Muscle of leg (tissue), 11 donors: ENCODE measurements around the gene FAAH. TPM values are rescaled to one million over a fixed set of nuclear protein-coding genes. Genes with fewer than 3 reads are reported as not detected.
A peak's percentile ranks its signal among the peaks of the same experiment; 100 is the strongest.
"Not testable (repeated sequence)": the region's sequence is repeated elsewhere in the genome, so short reads cannot be mapped to it uniquely, and the experiment has no call there.

Source experiments
- DNase-seq: peaks from one replicate; pipeline ENCODE4 v3.0.0; 2013
- H3K27ac ChIP-seq: one replicate; pipeline ENCODE4 v1.5.1; 2013; ENCODE audit warnings: mild to moderate bottlenecking, low read length, control low read depth
- H3K27me3 ChIP-seq: one replicate; pipeline ENCODE4 v1.6.1; 2013; ENCODE audit warnings: low read length; ENCODE audit not compliant: control insufficient read depth, insufficient read depth
- H3K36me3 ChIP-seq: one replicate; pipeline ENCODE4 v1.6.1; 2013; ENCODE audit warnings: low read length; ENCODE audit not compliant: control insufficient read depth, insufficient read depth
- H3K4me1 ChIP-seq: one replicate; pipeline ENCODE4 v1.6.1; 2013; ENCODE audit warnings: low read length; ENCODE audit not compliant: control insufficient read depth, insufficient read depth
- H3K4me3 ChIP-seq: one replicate; pipeline ENCODE4 v1.5.1; 2013; ENCODE audit warnings: low read length, control low read depth
- H3K9me3 ChIP-seq: replicated peaks from 2 replicates; pipeline ENCODE4 v1.6.1; 2013; ENCODE audit warnings: low read depth, low read length; ENCODE audit not compliant: control insufficient read depth
- WGBS: methylation state at CpG from one replicate; pipeline ENCODE4 v1.1.5; 2013; ENCODE audit warnings: missing lambda C conversion rate; ENCODE audit not compliant: insufficient coverage; 5-methylcytosine and 5-hydroxymethylcytosine counted together
- polyA plus RNA-seq, 8 donors: library from polyadenylated mRNA; unstranded; fragments of 120-200 nt; gene quantifications; one replicate each; pipeline versions ENCODE4 v1.2.1 to v1.2.3, GENCODE V29; 2013; ENCODE audit warnings: inconsistent platforms in 1 of 8, low replicate concordance in 1 of 8; ENCODE audit not compliant: insufficient read length in 8 of 8, insufficient read depth in 1 of 8
- total RNA-seq: library from RNA; stranded (reverse); fragments of 120-200 nt; gene quantifications from one replicate; pipeline ENCODE4 v1.2.4, GENCODE V29; 2013

The FAAH gene
- total and polyA plus RNA-seq, 9 donors, result 9.7 to 25.8 (median 15.0) TPM

GRCh38 chr1:46367072-46367471 is 27.0 kb upstream of the FAAH start:
- Histone ChIP-seq H3K27ac (no peak overlapping the region), H3K36me3 (peaks cover 28% of the 10 kb centered on the region), H3K9me3 (no peaks in the 10 kb centered on the region), H3K4me3 (no peak overlapping the region), H3K4me1 (no peaks in the 10 kb centered on the region), H3K27me3 (no peaks in the 10 kb centered on the region)
- no peak for DNase-seq
- no CpG with 5 or more reads among the region's 3 CpGs for WGBS

DNA sequence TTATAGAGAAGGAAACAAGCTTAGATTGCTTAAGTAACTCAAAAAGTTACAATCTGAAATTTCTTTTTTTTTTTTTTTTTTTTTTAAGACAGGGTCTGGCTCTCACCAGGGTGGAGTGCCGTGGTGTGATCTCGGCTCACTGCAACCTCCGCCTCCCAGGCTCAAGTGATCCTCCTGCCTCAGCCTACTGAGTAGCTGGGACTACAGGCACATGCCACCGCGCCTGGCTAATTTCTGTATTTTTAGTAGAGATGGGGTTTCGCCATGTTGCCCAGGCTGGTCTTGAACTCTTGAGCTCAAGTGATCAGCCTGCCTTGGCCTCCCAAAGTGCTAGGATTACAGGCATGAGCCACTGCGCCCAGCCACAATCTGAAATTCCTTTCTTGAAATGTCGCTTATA is 26.4 kb upstream of the FAAH start:
- H3K27me3 ChIP-seq, H3K9me3 ChIP-seq, DNase-seq, H3K4me1 ChIP-seq, H3K4me3 ChIP-seq, H3K27ac ChIP-seq: not testable (repeated sequence)
- WGBS, result 95% methylated on average over 6 of the region's 8 CpGs
- H3K36me3 ChIP-seq, result peaks cover 22% of the 10 kb centered on the region

DNA sequence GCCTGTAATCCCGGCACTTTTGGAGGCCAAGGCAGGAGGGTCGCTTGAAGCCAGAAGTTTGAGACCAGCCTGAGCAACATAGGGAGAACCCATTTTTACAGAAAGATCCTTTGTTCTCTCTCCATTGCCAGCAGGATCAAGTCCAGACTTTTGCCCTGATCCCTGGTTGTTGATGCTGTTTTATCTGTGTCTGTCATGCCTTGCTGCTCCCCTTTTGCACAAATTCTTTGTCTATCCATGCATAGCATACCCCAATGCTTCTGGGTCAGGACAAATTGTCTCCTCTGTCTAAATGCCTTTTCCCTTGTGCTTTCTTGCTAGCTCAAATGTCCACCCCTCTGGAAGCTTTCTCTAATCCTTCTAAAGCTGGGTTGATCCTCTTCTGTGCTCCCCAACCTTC is 25.3 kb upstream of the FAAH start:
- Histone ChIP-seq H3K27ac (no peak overlapping the region), H3K27me3 (no peaks in the 10 kb centered on the region), H3K4me3 (no peak overlapping the region), H3K4me1 (no peaks in the 10 kb centered on the region), H3K9me3 (no peaks in the 10 kb centered on the region), H3K36me3 (peaks cover 15% of the 10 kb centered on the region)
- DNase-seq, result no peak
- WGBS, result 94% methylated on average over 2 of the region's 2 CpGs

GRCh38 chr1:46369542-46370213 is 24.4 kb upstream of the FAAH start:
- DNase-seq, result no peak
- WGBS, result 42% methylated on average over 4 of the region's 4 CpGs
- H3K4me1 ChIP-seq, result no peaks in the 10 kb centered on the region
- H3K9me3 ChIP-seq, result no peaks in the 10 kb centered on the region
- no peak overlapping the region for H3K27ac ChIP-seq
- H3K27me3 ChIP-seq, result no peaks in the 10 kb centered on the region
- no peak overlapping the region for H3K4me3 ChIP-seq
- H3K36me3 ChIP-seq, result peaks cover 15% of the 10 kb centered on the region

DNA sequence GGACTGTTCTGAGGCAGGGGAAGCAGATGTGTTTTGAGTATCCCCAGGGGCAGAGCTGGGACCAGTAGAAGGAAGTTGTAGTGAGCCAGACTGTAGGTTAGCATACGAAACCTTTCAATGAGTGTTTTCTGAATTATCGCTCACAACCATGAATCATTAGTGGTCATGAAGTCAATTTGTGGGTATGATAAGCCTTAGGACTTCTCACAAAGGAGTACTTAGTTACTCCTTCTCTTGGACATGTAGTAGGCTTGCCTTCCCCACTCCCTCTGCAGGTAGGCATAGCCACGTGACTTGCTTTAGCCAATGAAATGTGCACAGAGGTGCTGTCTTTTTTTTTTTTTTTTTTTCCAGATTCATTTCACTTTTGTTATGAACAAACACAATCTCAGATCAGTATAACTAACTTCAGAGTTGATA is 23.9 kb upstream of the FAAH start:
- no peak overlapping the region for H3K27ac ChIP-seq

GRCh38 chr1:46372431-46372830 is 21.7 kb upstream of the FAAH start:
- Histone ChIP-seq H3K4me1 (no peaks in the 10 kb centered on the region), H3K9me3 (no peaks in the 10 kb centered on the region), H3K4me3 (no peak overlapping the region), H3K36me3 (peaks cover 8% of the 10 kb centered on the region), H3K27me3 (no peaks in the 10 kb centered on the region), H3K27ac (no peak overlapping the region)
- no peak for DNase-seq
- 100% methylated on average over 1 of the region's 1 CpG for WGBS

More for the DNA sequence above, 23.9 kb upstream of the FAAH start:
- no peaks in the 10 kb centered on the region for H3K27me3 ChIP-seq
- H3K4me1 ChIP-seq, result no peaks in the 10 kb centered on the region
- H3K4me3 ChIP-seq, result no peak overlapping the region
- no peaks in the 10 kb centered on the region for H3K9me3 ChIP-seq
- peak; percentile 66 for DNase-seq
- no CpG with 5 or more reads among the region's 3 CpGs for WGBS
- peaks cover 15% of the 10 kb centered on the region for H3K36me3 ChIP-seq

GRCh38 chr1:46379996-46380395 is 14.1 kb upstream of the FAAH start:
- Histone ChIP-seq H3K4me1 (no peaks in the 10 kb centered on the region), H3K27me3 (no peaks in the 10 kb centered on the region), H3K36me3 (no peaks in the 10 kb centered on the region), H3K9me3 (no peaks in the 10 kb centered on the region), H3K4me3 (no peak overlapping the region), H3K27ac (no peak overlapping the region)
- no peak for DNase-seq
- WGBS, result no CpG with 5 or more reads among the region's 1 CpG

- H3K27ac ChIP-seq, result no peak overlapping the region
- DNase-seq, result no peak
- H3K27me3 ChIP-seq, result no peaks in the 10 kb centered on the region
- no peak overlapping the region for H3K4me3 ChIP-seq
- H3K36me3 ChIP-seq, result no peaks in the 10 kb centered on the region
- no peaks in the 10 kb centered on the region for H3K9me3 ChIP-seq
- H3K4me1 ChIP-seq, result no peaks in the 10 kb centered on the region
These were observed 13.6 kb upstream of the FAAH start for GRCh38 chr1:46380508-46380907.

GRCh38 chr1:46393510-46393909 is 607 bp upstream of the FAAH start:
- no peaks in the 10 kb centered on the region for H3K36me3 ChIP-seq
- DNase-seq, result no peak
- H3K27ac ChIP-seq, result no peak overlapping the region
- peaks cover 25% of the 10 kb centered on the region for H3K4me1 ChIP-seq
- peaks cover 13% of the 10 kb centered on the region for H3K9me3 ChIP-seq
- 89% methylated on average over 8 of the region's 12 CpGs for WGBS
- peaks cover 29% of the 10 kb centered on the region for H3K27me3 ChIP-seq
- H3K4me3 ChIP-seq, result no peak overlapping the region

DNA sequence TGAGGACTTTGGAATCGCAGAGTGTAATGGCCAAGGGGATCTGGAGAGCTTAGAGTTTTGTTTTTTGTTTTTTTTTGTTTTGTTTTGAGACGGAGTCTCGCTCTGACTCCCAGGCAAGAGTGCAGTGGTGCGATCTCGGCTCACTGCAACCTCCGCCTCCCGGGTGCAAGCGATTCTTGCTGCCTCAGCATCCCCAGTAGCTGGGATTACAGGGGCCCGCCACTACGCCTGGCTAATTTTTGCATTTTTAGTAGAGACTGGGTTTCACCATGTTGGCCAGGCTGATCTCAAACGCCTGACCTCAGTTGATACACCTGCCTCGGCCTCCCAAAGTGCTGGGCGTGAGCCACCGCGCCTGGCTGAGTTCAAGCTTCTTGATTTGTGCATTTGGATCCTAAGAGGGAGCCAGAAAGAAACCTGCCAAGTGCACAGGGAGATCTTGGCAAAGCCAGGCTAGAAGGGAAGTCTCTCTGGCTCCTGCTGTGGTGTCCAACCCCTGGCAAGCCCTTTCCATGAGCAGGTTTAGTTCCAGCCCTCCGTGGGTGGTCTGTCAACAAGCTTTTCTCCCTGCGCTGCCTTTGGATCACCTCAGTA is 852 bp downstream of the FAAH start:
- H3K36me3 ChIP-seq, result no peaks in the 10 kb centered on the region
- peaks cover 29% of the 10 kb centered on the region for H3K27me3 ChIP-seq
- DNase-seq, result peak; percentile 66
- 16% methylated on average over 16 of the region's 17 CpGs for WGBS
- H3K4me1 ChIP-seq, result peaks cover 25% of the 10 kb centered on the region
- H3K9me3 ChIP-seq, result peaks cover 13% of the 10 kb centered on the region
- H3K4me3 ChIP-seq, result peak overlapping the region; percentile 40
- no peak overlapping the region for H3K27ac ChIP-seq
